ENCODE measurements around the gene SYTL3. TPM values are rescaled to one million over a fixed set of nuclear protein-coding genes. Genes with fewer than 3 reads are reported as not detected.

SYTL3 gene
- total RNA-seq, 2 donors from 2014 or later = 0.58 to 0.79 TPM

GRCh38 chr6:158784505-158784904, 134.7 kb downstream of the SYTL3 start:
- Mint-ChIP-seq H3K36me3 (ENCODE audit: low read depth) (peaks cover 95% of the 10 kb centered on the region), H3K9me3 (no peaks in the 10 kb centered on the region), H3K4me1 (peaks cover 13% of the 10 kb centered on the region), H3K27ac (peak overlapping the region; percentile 58), H3K27me3 (ENCODE audit: insufficient read depth) (no peaks in the 10 kb centered on the region), H3K4me3 (no peak overlapping the region)
- H3K36me3 ChIP-seq (ENCODE audit: control insufficient read depth, insufficient read depth, low read length) = peaks cover 98% of the 10 kb centered on the region
- no peak for DNase-seq
- no peak for TF ChIP-seq CTCF (conservative IDR thresholded peaks at IDR 0.05)
- H3K27ac ChIP-seq (ENCODE audit: low read depth, low read length) = no peak overlapping the region
- 82 to 98% methylated on average over 5 to 6 of the region's 6 CpGs for WGBS, 2 experiments (ENCODE audit: insufficient coverage in 1 of 2, insufficient read length in 1 of 2)
- H3K9ac ChIP-seq (ENCODE audit: extremely low read depth, low read length, poor library complexity, severe bottlenecking) = no peak overlapping the region
- no peaks in the 10 kb centered on the region for H3K9me3 ChIP-seq (ENCODE audit: control insufficient read depth, low read length)
- H3K4me1 ChIP-seq (ENCODE audit: control insufficient read depth, insufficient read depth, low read length) = peaks cover 10% of the 10 kb centered on the region
- no peak overlapping the region for H3K4me3 ChIP-seq (ENCODE audit: low read length)
- H3K27me3 ChIP-seq (ENCODE audit: control insufficient read depth, insufficient read depth, low read length, poor library complexity, severe bottlenecking) = no peaks in the 10 kb centered on the region

GRCh38 chr6:158785036-158785435, 135.2 kb downstream of the SYTL3 start:
- Mint-ChIP-seq H3K9me3 (no peaks in the 10 kb centered on the region), H3K27me3 (ENCODE audit: insufficient read depth) (no peaks in the 10 kb centered on the region), H3K27ac (no peak overlapping the region), H3K4me3 (no peak overlapping the region), H3K4me1 (peaks cover 13% of the 10 kb centered on the region), H3K36me3 (ENCODE audit: low read depth) (peaks cover 96% of the 10 kb centered on the region)
- H3K4me3 ChIP-seq (ENCODE audit: low read length) = no peak overlapping the region
- H3K4me1 ChIP-seq (ENCODE audit: control insufficient read depth, insufficient read depth, low read length) = peaks cover 10% of the 10 kb centered on the region
- peaks cover 99% of the 10 kb centered on the region for H3K36me3 ChIP-seq (ENCODE audit: control insufficient read depth, insufficient read depth, low read length)
- WGBS, 2 experiments (ENCODE audit: insufficient coverage in 1 of 2, insufficient read length in 1 of 2) = 96% methylated on average over 12 of the region's 12 CpGs
- H3K9me3 ChIP-seq (ENCODE audit: control insufficient read depth, low read length) = no peaks in the 10 kb centered on the region
- H3K27me3 ChIP-seq (ENCODE audit: control insufficient read depth, insufficient read depth, low read length, poor library complexity, severe bottlenecking) = no peaks in the 10 kb centered on the region
- no peak for TF ChIP-seq CTCF (conservative IDR thresholded peaks at IDR 0.05)
- DNase-seq = no peak
- no peak overlapping the region for H3K27ac ChIP-seq (ENCODE audit: low read depth, low read length)
- H3K9ac ChIP-seq (ENCODE audit: extremely low read depth, low read length, poor library complexity, severe bottlenecking) = no peak overlapping the region

- no peaks in the 10 kb centered on the region for H3K27me3 ChIP-seq (ENCODE audit: control insufficient read depth, insufficient read depth, low read length, poor library complexity, severe bottlenecking)
- H3K27ac Mint-ChIP-seq = peak overlapping the region; percentile 59
- 93 to 100% methylated on average over 6 of the region's 6 CpGs for WGBS, 2 experiments (ENCODE audit: insufficient coverage in 1 of 2, insufficient read length in 1 of 2)
- no peak overlapping the region for H3K27ac ChIP-seq (ENCODE audit: low read depth, low read length)
- no peaks in the 10 kb centered on the region for H3K27me3 Mint-ChIP-seq (ENCODE audit: insufficient read depth)
- H3K4me3 ChIP-seq (ENCODE audit: low read length) = no peak overlapping the region
- H3K9me3 Mint-ChIP-seq = no peaks in the 10 kb centered on the region
- peaks cover 88% of the 10 kb centered on the region for H3K36me3 ChIP-seq (ENCODE audit: control insufficient read depth, insufficient read depth, low read length)
- H3K4me1 Mint-ChIP-seq = peaks cover 18% of the 10 kb centered on the region
- no peak overlapping the region for H3K9ac ChIP-seq (ENCODE audit: extremely low read depth, low read length, poor library complexity, severe bottlenecking)
- no peak overlapping the region for H3K4me3 Mint-ChIP-seq
- H3K4me1 ChIP-seq (ENCODE audit: control insufficient read depth, insufficient read depth, low read length) = peaks cover 10% of the 10 kb centered on the region
- TF ChIP-seq CTCF (conservative IDR thresholded peaks at IDR 0.05) = no peak
- peaks cover 82% of the 10 kb centered on the region for H3K36me3 Mint-ChIP-seq (ENCODE audit: low read depth)
- H3K9me3 ChIP-seq (ENCODE audit: control insufficient read depth, low read length) = no peaks in the 10 kb centered on the region
- DNase-seq = peak; percentile 40
Observed at GRCh38 chr6:158786645-158787304, 136.9 kb downstream of the SYTL3 start.

Data from endodermal cell (in vitro differentiated cells).